HG03442 (cell line): ENCODE data around the gene ASPSCR1.

Source experiments
- ATAC-seq: cut with Tn5 transposase; IDR thresholded peaks from one replicate; pipeline ENCODE4 v1.9.1; 2021; ENCODE audit warnings: mild to moderate bottlenecking, moderate library complexity; ENCODE audit not compliant: unreplicated experiment

Gene ASPSCR1

DNA sequence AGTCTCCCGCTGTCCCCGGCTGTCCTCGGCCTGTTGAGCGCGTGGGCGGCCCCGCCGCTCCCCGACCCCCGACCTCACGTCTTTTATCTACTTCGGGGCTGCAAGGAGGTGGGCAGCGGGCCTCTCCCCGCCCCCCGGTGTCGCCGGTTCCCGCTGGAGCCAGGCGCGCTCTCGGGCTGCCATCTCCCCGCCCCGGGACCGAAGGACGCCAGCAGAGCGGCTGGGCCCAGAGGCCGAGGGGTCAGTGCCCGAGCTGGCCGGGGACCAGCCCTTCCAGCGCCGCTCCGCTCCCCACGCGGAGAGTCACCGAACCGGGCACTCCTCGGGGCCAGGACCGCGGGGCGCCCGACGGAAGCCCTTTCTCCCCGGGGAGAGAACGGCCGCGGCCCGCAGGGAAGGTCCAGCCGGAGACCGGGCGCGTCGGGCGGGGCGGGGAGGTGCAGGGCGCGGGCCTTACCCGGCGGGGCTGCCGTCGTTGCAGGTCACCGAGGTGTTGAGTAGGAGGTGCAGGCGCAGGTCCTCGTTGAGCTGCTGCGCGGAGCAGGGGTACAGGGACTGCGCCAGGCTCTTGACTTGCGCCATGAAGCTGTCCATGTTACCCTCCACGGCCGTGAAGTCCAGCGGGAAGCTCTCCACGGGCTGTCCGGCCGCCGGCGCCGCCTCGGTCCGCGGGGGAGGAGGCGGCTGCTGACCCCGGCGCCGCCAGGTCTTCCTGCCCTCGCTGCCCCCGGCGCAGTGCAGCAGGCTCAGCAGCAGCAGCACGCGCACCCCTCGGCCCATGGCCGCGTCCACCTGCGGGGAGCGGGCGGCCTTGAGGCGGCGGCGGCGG lies 17.1 kb upstream of the ASPSCR1 start:
- peak; percentile 8 for ATAC-seq

DNA sequence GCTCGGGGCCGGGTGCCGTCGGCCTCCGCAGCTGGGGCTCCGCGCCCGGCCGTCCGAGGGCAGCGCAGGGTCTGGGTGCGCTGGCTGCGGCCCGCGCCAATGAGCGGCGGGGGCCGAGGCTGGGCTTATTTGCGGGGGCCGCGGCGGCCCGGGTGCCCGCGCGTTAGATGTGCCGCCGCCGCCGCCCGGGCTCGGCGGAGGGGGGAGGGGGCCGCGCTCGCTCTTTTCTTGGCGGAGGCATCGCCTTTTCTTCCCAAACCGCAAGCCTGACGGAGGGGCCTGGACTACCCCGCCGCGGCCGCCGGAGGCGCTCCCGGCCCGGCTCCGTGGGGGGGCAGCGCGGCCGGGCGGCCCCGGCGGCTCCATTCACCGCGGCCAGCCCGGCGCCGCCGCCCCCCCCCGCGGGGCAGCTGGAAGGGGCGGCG lies 16.3 kb upstream of the ASPSCR1 start, which contains the start of gene NOTUM:
Gene NOTUM, minus strand, starts transcription at position 101 of the 425 bp plus-strand sequence. CDS start 278 bp downstream, outside the sequence.
- ATAC-seq = no peak

DNA sequence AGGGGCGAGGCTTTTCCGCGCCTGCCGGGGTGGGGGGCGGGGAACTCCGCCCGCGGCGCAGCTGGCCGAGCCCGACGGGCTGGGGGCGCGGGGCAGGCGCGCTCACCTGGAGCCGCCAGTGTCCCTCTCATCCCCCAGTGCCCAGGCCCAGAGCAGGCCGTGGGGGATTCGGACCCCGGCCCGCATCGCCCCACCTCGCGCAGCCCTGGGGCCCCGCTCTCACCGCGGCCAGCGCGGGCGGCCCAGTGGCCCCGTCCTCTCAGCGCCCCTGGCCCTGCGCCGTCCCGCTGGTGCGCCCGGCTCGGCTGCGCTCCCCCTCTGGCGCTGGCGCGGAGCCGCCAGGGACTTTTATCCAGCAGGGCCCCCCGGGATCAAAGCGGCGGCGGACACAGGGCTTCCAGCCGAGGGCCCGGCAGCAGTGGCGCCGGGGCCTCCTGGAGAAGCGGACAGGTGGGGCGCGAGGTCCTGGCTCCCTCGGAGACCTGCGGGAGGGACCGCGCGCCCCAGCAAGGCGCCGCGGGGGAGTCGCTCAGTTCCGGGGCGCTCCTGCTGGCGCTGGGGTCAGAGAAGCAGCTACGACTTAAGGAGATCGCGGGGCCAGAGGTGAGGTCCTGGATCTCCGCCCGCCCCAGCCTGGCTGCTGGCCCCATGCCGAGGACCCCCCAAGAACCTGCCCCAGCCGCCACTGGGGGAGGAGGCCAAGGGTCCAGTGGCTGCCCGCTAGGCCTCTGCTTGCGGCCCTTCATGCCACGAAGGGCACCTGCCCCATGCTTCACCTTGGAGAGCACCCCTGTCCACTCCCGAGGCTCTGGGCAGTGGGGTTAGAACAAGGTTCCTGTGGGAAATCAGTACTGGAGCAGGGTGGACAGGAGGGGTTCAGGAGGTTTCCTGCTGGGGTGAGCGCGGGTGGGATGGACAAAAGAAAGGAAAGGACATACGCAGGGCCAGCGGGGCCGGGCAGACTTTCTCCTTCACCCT lies 15.6 kb upstream of the ASPSCR1 start:
- no peak for ATAC-seq

DNA sequence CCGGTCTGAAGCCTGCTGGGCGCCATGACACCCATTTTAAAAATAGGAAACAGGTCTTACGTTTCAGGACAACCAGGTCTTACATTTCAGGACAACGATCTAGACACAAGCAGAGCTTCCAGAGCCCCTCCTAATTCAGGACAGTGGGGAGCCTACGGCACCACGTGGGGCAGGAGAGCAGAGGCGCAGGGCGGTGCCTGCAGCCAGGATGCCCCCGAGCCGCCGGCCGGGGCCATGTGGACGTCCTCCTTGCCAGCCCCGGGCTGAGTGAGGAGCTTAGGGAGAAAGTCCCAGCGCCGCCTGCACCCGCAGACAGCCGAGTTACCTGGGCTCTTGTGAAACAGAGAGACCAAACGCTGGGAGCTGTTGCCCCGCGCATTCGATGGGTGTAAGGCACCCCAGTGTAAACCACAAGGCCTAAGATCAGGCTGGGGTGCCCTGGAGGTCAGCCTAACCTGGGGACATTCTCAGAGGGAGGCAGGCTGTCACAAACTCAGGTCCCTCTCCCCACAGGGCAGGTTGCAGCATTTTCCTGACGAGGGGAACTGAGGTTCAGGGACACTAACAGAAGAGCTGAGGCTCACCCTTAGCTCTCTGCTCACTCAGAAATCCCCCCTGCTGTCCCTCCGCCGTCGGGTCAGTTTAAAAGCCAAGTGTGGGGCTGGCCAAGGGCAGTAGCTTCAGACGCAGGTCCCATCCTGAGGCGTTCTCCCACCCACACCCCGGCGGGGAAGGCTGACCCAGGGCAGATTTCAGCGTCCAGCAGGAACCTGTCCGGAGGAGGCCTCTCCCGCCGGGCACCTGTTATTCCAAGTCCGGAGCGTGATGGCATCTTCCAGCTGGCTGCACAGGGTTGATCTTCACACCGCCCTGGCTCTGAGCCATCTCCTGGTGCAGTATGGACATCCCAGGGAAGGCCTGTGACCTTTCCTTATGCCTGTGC lies 14.7 kb upstream of the ASPSCR1 start:
- no peak for ATAC-seq

DNA sequence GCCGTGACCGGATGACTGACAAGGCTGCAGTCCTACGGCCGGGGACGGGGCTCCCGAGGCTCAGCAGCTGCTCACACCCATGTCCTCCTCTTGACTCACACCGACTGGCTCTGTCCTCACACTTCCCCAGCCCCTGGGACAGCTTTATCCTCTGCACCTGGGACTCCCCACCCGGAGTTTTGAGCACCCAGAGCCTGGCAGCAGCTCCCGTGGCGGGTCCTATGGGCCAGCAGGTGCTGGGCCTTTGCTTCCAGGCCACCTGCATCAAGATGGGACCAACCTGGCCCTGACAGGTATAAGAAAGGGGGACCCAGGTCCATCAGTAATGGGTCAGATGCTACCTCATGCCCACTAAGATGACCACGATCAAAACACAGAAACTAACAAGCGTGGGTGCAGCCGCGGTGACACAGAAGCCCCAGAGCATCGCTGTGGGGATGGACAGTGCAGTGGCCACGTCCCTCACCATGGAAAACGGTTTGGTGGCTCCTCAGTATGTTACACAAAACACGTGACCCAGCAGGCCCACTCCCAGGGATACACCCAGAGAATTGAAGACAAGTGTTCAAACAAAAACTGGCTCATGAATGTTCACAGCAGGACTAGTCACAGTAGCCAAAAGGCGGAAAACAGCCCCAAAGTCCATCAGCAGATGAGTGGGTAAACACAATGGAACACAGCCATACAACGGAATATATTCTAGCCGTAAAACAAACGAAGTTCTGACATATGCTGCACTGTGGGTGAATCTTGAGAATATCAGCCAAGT lies 13.2 kb upstream of the ASPSCR1 start:
- ATAC-seq = no peak

DNA sequence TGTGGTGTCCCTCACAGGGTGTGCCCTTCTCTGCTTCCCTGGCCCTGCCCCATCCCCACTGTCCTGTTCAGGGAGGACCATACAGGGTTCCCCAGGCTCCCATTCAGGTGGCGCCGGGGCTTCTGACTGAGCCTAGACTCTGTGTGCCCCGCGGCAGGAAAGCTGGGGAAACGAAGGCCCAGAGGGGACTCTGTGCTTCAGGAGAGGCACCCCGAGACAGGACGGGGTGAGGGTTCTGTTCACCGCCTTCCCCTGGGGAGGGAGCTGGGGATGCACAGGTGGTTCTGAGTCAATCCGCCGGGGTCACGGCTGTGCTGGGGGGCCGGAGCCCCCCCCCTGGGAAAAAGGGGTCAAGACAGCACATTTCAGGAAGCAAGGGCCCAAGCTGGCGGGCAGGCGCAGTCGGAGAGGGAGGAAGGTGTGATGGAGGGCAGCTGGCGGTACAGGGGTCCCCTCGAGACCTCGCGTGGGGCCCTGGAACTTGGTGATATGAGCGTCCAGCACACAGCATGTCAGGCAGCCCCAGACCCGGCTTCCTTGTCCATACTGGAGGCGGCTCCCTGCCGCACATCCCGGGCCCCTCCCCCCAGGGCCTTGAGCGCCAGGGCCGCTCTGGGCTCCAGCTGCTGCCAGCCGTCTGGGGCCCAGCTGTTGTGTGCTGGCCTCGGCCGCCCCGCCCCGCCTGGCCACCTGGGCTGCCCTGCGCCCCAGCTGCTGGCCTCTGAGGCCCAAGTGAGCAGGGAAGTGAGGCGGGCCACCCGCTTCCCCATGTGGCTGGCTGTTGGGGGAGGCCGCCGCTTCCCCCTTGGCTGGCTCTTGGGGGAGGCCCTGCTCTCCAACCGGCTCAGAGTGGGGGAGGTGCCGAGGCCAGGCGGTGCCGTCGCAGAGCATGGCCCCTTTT lies 10.8 kb upstream of the ASPSCR1 start:
- no peak for ATAC-seq

DNA sequence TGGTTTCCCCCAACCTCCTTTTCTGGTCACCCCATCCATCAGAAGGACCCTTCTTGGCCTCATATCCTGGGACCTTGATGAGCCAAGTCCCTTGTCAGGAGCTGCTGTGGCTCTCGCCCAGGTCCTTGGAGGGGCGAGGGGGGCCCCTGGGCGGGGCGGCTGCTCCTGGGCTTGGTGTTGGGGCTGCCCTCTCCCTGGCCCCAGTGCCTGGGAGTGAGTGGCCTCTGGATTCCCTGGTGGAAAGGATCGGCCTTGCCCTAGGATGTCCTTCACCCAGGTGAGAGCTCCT lies 10.2 kb upstream of the ASPSCR1 start:
- no peak for ATAC-seq

DNA sequence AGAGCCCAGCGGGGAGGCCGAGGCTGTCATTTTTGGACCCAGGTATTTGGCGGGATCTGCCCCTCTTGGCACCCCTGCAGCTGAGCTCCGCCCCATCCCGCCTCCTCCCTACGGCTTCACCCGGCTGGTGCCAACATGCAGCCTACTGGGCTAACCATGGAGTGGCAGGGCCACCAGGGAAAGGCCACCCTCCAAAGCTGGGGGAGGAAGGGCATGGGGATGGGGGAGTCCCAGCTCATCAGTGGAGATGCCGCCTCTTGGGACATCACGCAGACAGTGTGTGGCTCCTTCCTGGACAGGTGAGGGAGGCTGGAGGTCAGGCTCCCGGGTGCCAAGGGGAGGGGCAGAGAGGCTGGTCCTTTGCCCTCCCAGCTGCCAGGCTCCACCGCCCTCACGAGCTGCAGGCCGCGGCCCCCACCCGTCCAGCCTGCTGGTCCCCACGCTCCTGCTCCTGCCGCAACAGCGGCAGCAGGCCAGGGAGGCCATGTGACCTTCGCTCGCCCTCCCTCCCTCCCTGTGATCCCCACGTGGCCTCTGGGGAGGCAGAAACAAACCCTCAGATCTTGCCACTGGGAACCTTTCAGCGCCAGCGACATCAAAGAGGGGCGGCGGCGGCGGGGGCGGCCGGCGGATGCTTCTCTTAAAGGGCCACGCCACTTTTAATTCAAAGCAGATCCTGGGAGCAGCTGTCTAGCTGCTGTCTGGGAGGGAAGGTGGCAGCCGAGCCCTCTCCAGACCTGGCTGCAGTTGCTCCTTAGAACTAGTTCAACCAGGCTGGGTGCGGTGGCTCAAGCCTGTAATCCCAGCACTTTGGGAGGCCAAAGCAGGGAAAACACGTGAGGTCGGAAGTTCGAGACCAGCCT lies 9.7 kb upstream of the ASPSCR1 start:
- ATAC-seq = peak; percentile 58

DNA sequence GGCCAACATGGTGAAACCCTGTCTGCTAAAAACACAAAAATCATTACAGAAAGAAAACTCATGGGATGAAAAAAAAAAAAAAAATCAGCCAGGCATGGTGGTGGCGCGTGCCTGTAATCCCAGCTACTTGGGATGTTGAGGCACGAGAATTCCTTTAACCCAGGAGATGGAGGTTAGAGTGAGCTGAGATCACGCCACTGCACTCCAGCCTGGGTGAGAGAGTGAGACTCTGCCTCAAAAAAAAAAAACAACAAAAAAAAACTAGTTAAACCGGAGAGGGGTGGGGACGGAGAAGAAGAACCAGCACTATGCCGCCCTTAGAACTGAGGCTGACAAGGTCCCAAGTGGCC lies 9.1 kb upstream of the ASPSCR1 start:
- ATAC-seq = no peak

DNA sequence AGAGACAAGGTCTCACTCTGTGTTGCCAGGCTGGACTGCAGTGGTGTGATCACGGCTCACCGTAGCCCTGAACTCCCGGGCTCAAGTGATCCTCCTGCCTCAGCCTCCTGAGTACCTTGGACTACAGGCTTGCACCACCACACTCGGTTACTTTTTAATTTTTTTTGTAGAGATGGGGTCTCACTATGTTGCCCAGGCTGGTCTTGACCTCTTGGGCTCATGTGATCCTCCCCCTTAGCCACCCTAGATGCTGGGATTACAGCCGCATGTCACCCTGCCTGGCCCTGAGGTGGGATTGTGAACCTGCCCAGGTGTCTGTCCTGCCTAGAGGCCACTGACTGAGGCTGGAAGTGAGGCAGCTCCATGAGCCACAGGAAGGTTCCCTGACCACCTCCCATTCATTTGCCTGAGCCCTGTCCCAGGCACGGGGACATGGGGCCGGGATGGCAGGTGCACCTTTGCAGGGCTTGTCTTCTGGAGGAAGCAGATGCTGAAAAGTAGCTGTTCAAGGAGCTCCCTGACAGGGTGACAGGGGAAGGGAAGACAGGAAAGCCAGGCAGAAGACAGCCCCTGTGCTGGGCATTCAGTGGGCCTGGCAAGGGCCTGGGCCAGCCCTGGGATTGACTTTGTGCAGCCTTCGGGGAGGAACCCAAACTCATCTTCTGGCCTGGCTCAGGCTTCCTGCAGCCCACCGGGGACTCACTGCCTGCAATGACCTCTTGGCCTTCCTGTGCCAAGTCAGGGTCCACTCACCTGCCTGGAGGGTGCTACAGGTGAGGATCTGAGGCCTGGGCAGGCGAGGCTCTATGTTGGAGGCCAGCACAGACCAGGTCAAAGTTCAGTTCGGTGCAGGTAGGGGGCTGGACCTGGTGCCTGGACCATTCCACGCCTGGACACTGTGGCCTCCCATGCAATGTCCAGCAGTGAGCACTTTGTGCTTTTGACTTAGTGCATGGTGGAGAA lies 8.3 kb upstream of the ASPSCR1 start:
- no peak for ATAC-seq

DNA sequence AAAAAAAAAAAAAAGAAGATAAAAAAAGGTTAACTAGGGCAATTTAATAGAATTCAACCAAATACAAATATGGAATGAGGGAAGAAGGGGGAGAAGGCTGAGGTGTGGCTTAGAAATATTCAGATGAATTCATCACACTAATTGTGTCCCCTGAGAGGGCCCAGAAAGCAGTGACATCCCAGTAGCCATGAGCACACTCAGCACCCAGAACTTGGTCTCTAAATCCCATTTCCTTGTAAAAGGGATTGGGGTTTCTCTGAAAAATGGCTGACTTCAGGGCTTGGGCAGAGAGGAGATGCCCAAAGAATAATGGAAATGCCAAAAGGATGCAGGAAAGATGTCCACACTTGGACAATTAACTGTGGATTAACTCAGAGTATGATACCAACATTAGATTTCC lies 4.0 kb upstream of the ASPSCR1 start:
- no peak for ATAC-seq

DNA sequence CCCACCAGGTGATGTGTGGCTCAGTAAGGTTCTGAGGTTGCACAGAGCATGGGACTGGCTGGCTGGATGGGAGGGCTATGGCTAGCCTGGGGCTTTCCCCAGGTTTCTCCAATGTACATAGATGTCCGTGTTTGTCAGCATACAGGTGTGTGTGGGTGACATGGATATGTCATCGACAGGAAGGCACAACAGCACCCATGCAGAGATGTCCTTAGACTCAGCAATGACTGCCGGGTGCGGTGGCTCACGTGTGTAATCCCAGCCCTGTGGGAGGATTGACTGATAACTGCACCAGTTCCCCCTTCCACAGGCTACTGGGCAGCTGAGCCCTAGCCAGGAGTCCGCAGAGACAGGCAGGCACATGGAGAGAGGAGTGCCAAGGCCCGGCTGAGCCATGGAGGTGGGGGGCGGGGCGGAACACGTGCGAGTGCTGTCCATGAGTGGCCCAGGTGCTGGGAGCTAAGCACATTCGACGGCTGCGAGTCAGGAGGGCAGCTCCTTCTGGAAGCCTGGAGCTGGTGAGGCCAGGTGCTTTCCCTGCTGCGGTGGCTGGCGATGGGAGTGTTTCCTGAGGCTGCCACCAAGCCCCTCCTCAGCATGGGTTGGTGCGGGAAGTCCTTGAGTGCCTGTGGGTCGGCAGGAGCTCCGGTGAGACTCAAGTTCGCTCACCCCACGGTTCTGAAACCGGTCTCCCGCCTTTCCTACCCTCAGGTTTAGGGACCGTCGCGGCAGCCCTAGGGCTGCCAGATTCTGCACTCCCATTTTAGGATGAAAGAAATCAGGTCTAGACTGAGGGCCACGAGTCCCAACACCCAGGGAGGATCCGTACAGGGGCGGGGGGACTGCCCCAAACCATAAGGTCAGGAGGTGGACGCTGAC lies 858 bp upstream of the ASPSCR1 start:
- ATAC-seq = no peak

DNA sequence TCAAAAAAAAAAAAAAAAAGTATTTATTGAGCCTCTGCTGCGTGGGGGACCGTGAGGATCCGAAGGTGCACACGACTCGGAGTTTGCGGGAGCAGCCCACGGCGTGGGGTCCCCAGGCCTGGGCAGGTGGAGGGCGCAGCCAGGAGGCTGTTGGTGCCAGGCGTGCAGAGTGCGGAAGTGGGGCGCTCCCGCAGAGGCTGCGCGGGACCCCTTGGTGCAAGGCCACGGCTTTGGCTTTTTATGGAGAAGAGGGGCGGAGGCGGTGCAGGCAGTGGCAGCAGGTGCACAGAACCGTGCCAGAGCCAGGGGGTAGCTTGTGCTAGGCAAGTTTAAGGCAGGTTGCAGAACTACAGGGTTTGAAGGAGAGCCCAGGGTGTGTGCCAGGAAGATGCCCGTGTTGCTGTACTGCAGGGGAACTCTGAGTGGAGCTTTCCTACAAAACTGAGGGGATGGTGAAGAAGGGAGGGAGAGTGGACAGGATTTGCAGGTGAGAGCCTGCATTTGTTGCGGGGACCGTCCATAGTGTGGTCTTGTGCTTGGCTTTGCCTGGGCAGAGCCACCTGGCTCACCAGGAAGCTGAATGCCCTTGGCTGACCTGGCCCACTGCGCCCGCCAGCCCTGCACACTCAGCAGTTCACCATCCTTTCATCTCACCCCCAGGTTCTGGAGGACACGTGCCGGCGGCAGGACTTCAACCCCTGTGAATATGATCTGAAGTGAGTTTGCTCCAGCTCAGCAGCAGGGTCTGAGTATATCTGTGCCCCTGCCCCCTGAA lies 1.3 kb downstream of the ASPSCR1 start:
- no peak for ATAC-seq

DNA sequence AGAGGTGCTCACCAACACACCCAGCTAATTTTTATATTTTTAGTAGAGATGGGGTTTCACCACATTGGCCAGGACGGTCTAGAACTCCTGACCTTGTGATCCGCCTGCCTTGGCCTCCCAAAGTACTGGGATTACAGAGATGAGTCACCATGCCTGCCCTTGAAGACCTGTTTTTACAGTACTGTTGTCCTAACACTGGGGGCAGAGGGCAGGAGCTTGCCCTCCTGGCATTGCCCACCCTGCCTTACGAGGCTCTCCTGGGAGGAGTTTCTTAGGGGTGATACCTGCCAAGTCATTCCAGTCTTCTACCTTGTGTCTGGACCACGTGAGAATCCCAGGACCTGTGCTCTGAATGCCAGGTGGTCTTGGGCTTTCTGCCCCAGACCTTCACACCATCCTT lies 2.7 kb downstream of the ASPSCR1 start:
- ATAC-seq = no peak

DNA sequence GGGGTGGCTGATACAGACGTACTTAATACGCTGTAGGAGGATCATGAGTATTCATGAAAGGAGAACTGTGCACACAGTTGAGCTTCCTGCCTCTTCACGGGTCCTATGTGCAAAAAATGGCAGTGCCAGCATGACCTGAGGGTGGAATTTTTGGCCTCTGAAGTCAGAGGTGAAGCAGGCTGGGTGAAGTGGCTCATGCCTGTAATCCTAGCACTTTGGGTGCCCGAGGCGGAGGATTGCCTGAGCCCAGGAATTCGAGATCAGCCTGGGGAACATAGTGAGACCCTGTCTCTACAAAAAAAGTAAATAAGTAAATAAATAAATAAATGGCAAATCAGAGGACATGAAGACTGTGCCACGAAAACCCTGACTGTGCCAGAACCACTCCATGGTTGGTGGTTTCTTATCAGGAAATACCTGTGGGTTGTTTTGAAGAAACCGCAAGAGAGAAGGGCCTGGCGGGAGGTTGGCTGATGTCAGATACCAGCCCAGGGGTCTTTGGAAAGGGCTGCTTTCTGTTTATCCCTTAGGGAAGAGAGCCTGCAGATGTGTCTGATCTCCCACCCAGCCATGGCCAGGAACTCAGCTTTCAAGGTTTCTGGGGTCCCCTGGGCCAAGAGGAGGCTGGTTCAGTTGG lies 3.4 kb downstream of the ASPSCR1 start:
- ATAC-seq = no peak
